Sigmoid colon (tissue), 7 donors: Measurements from ENCODE around the gene SLFN14. TPM values are rescaled to one million over a fixed set of nuclear protein-coding genes. Genes with fewer than 3 reads are reported as not detected.
"Not testable (repeated sequence)": the region's sequence is repeated elsewhere in the genome, so short reads cannot be mapped to it uniquely, and the experiment has no call there.

Source experiments
- DNase-seq: peaks from one replicate; pipeline ENCODE4 v3.0.0-alpha.2; 2019
- H3K27ac ChIP-seq, 4 donors: fragments of 200-600 bp; sonication (generic); one replicate each; pipeline ENCODE4 v1.5.1; 2016 to 2019; ENCODE audit warnings: mild to moderate bottlenecking in 1 of 4
- H3K27me3 ChIP-seq, 3 donors: fragments of 200-600 bp; sonication (generic); one replicate each; pipeline ENCODE4 v1.5.1; 2019; ENCODE audit warnings: mild to moderate bottlenecking in 1 of 3
- H3K36me3 ChIP-seq, 4 donors: fragments of 200-600 bp; sonication (generic); one replicate each; pipeline ENCODE4 v1.5.1; 2016 to 2019
- H3K4me1 ChIP-seq, 4 donors: fragments of 200-600 bp; sonication (generic); one replicate each; pipeline ENCODE4 v1.5.1; 2017 to 2019
- H3K4me3 ChIP-seq, 4 donors: fragments of 200-600 bp; sonication (generic); one replicate each; pipeline ENCODE4 v1.5.1; 2017 to 2019; ENCODE audit warnings: mild to moderate bottlenecking in 2 of 4, moderate library complexity in 1 of 4
- H3K9me3 ChIP-seq, 4 donors: fragments of 200-600 bp in 3 of 4; sonication (generic) in 3 of 4; one replicate each; pipeline versions ENCODE4 v1.5.1 to v1.6.1; 2013 to 2019
- CTCF ChIP-seq, 4 experiments: fragments of 450-650 bp in 3 of 4; fragments of 200-600 bp in 1 of 4; IDR thresholded peaks; one replicate each; pipeline ENCODE4 v1.5.1; 2016 to 2019; ENCODE audit warnings: antibody characterized with exemption in 4 of 4, mild to moderate bottlenecking in 3 of 4, moderate library complexity in 2 of 4
- EP300 ChIP-seq, 4 donors: sonication (generic); formaldehyde crosslinking; IDR thresholded peaks; one replicate each; pipeline ENCODE4 v1.6.1; 2017; ENCODE audit warnings: antibody characterized with exemption in 4 of 4
- POLR2A ChIP-seq, 2 donors: fragments of 450-650 bp; IDR thresholded peaks; one replicate each; pipeline ENCODE4 v1.6.1; 2016; ENCODE audit warnings: antibody characterized with exemption in 2 of 2, mild to moderate bottlenecking in 2 of 2, moderate library complexity in 2 of 2
- POLR2AphosphoS5 ChIP-seq, 4 donors: sonication (generic); formaldehyde crosslinking; IDR thresholded peaks; one replicate each; pipeline ENCODE4 v1.6.1; 2017; ENCODE audit warnings: antibody characterized with exemption in 4 of 4
- WGBS, 2 donors: extraction: QIAGEN DNeasy Blood & Tissue Kit; methylation state at CpG; one replicate each; pipeline ENCODE4 v1.1.7; 2013; 5-methylcytosine and 5-hydroxymethylcytosine counted together
- intact Hi-C: fragments of 100-400 bp; cut with DNase I; formaldehyde crosslinking; loops from one replicate; pipeline ENCODE4 v1.15.1; 2023
- polyA plus RNA-seq, 3 donors: library from polyadenylated mRNA; stranded (reverse); fragments of 200-250 nt; gene quantifications; one replicate each; pipeline ENCODE4 v1.2.3, GENCODE V29; 2013
- total RNA-seq, 4 donors: library from RNA; depleted of rRNA; stranded (reverse); fragments of >200 nt; gene quantifications; one replicate each; pipeline ENCODE4 v1.1.0, GENCODE V29; 2016
- donor health status: healthy with polysubstance abuse.
- donor health status: Bipolar disorder and iron deficiency.
- donor health status: healthy.

The SLFN14 gene
- total and polyA plus RNA-seq, 7 donors = not detected

DNA sequence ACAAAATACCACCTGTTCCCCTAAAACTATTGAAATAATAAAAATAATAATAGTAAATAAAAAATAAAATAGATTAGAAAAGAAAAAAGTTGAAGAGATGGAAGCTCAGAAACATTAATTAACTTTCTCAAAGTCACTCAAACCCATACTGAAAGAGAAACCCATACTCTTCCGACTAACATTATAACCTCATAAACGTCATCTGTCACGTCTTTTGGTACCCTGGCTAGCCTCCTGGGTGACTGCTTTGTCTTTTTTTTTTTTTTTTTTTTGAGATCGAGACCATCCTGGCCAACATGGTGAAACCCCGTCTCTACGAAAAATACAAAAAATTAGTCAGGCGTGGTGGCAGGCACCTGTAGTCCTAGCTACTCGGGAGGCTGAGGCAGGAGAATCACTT lies 30.8 kb downstream of the SLFN14 start:
- Histone ChIP-seq H3K36me3 (no peaks in the 10 kb centered on the region), H3K4me1 (no peaks in the 10 kb centered on the region), H3K27ac (no peak overlapping the region), H3K9me3 (no peaks in the 10 kb centered on the region), H3K4me3 (no peak overlapping the region), H3K27me3 (no peaks in the 10 kb centered on the region)
- no peak for DNase-seq
- 77 to 88% methylated on average over 8 of the region's 8 CpGs for WGBS, 2 donors
- TF ChIP-seq CTCF (IDR thresholded peaks at IDR 0.05) = no peak
- no peak for TF ChIP-seq POLR2AphosphoS5 (IDR thresholded peaks at IDR 0.05)
- TF ChIP-seq EP300 (IDR thresholded peaks at IDR 0.05) = no peak
- TF ChIP-seq POLR2A (IDR thresholded peaks at IDR 0.05) = no peak
- intact Hi-C loops = loop anchor here (10.0 kb wide), 1 partner anchor 215 kb away; no protein-coding TSS in a partner anchor

GRCh38 chr17:35529326-35529725 lies 31.3 kb downstream of the SLFN14 start:
- H3K27ac ChIP-seq, H3K4me3 ChIP-seq, intact Hi-C loops, H3K4me1 ChIP-seq, H3K36me3 ChIP-seq, H3K9me3 ChIP-seq, H3K27me3 ChIP-seq, DNase-seq: not testable (repeated sequence)
- WGBS, 2 donors = 85 to 92% methylated on average over 1 of the region's 1 CpG

- Histone ChIP-seq H3K27me3 (peaks cover 0 to 5% (median 0%) of the 10 kb centered on the region in 3 donors), H3K4me3 (no peak overlapping the region), H3K27ac (no peak overlapping the region), H3K4me1 (no peaks in the 10 kb centered on the region), H3K9me3 (no peaks in the 10 kb centered on the region), H3K36me3 (no peaks in the 10 kb centered on the region)
- intact Hi-C loops = no loop called here
- 57 to 70% methylated on average over 4 of the region's 4 CpGs for WGBS, 2 donors
- TF ChIP-seq POLR2AphosphoS5 (IDR thresholded peaks at IDR 0.05) (no peak), EP300 (IDR thresholded peaks at IDR 0.05) (no peak), CTCF (IDR thresholded peaks at IDR 0.05) (no peak), POLR2A (IDR thresholded peaks at IDR 0.05) (no peak)
- DNase-seq = no peak
Observed at GRCh38 chr17:35523296-35523695, 37.3 kb downstream of the SLFN14 start.

DNA sequence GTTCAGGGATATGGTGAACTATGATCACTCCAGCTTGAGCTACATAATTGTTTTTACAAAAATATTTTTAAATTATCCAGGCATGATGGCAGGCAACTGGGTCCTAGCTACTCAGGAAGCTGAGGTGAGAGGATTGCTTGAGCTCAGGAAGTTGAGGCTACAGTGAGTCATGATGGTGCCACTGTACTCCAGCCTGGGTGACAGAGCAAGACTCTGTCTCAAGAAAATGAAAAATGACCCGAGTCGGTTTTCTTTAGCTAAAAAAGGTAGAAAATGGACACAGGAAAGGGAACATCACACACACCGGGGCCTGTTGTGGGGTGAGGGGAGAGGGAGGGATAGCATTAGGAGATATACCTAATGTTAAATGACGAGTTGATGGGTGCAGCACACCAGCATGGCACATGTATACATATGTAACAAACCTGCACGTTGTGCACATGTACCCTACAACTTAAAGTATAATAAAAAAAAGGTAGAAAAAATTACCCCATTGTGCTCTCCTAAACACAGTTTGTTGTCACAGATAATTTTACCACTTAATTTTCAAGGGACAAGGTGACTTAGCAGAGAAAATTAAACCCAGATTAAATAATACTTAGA lies 38.9 kb downstream of the SLFN14 start:
- H3K27me3 ChIP-seq, H3K36me3 ChIP-seq, DNase-seq, H3K27ac ChIP-seq, intact Hi-C loops, H3K4me3 ChIP-seq, H3K4me1 ChIP-seq, H3K9me3 ChIP-seq: not testable (repeated sequence)
- 46 to 66% methylated on average over 5 of the region's 5 CpGs for WGBS, 2 donors

GRCh38 chr17:35521150-35521549 lies 39.5 kb downstream of the SLFN14 start:
- no peak for DNase-seq
- 72 to 87% methylated on average over 1 of the region's 1 CpG for WGBS, 2 donors
- H3K4me1 ChIP-seq = no peaks in the 10 kb centered on the region
- intact Hi-C loops = no loop called here
- no peaks in the 10 kb centered on the region for H3K9me3 ChIP-seq
- H3K27me3 ChIP-seq = peaks cover 0 to 8% (median 0%) of the 10 kb centered on the region in 3 donors
- no peak overlapping the region for H3K4me3 ChIP-seq
- H3K27ac ChIP-seq = no peak overlapping the region
- no peak for TF ChIP-seq EP300 (IDR thresholded peaks at IDR 0.05)
- H3K36me3 ChIP-seq = no peaks in the 10 kb centered on the region

DNA sequence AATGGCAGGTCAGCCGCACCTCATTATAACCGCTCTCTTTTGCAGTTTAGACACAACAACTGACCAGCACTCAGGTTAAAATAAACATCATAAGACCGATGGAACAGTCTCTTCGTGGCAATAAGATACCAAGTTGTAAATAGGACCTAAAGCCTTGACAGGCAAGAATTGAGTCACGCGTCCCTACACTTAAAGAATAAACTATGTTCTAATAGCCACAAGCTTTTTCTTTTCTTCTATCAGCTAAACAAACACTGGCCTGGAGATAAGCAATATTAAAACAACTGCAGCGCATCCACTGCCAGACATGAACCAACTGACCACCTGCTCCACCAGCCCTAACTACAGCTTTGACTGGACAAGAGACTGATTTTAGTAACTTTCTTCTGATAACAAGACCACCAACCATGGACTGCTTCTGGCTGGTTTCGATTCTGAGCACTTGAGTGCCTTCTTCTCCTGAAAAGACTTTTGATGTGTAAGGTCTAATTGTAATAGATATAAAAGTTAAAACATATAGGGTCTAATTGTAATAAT lies 40.6 kb downstream of the SLFN14 start:
- intact Hi-C loops = no loop called here
- H3K4me3 ChIP-seq = no peak overlapping the region
- peaks cover 0 to 19% (median 8%) of the 10 kb centered on the region in 3 donors for H3K27me3 ChIP-seq

More for the DNA sequence above, 40.6 kb downstream of the SLFN14 start:
- Histone ChIP-seq H3K36me3 (no peaks in the 10 kb centered on the region), H3K4me1 (no peaks in the 10 kb centered on the region), H3K9me3 (no peaks in the 10 kb centered on the region), H3K27ac (no peak overlapping the region)
- DNase-seq = no peak
- no peak for TF ChIP-seq POLR2AphosphoS5 (IDR thresholded peaks at IDR 0.05)
- TF ChIP-seq CTCF (IDR thresholded peaks at IDR 0.05) = no peak
- TF ChIP-seq EP300 (IDR thresholded peaks at IDR 0.05) = no peak
- no peak for TF ChIP-seq POLR2A (IDR thresholded peaks at IDR 0.05)
- WGBS, 2 donors = 27 to 68% methylated on average over 8 of the region's 8 CpGs
